ENCODE data around the gene GTPBP4.

- TF ChIP-seq CTCF (IDR thresholded peaks at IDR 0.05; ENCODE audit: insufficient read depth, low read depth, low read length) (no peak), EZH2 (IDR thresholded peaks at IDR 0.05; ENCODE audit: insufficient read depth, low read length) (no peak)
These were observed 46.5 kb downstream of the GTPBP4 start for GRCh38 chr10:1034758-1035157.
